OCI-LY3 (cell line): ENCODE results near the gene ATP8B4.

Experiments
- CTCF ChIP-seq: fragments of 200-600, 300-600 bp; sonication (generic); IDR thresholded peaks from 2 replicates; pipeline ENCODE4 v1.5.1; 2014; ENCODE audit warnings: antibody characterized with exemption, low read length, low read depth
- EZH2phosphoT487 ChIP-seq: fragments of 200-600 bp; shearing (Covaris generic); IDR thresholded peaks from 2 replicates; pipeline ENCODE4 v1.6.1; 2018; ENCODE audit warnings: antibody characterized with exemption, mixed run types, low read depth

- TF ChIP-seq CTCF (no peak), EZH2phosphoT487 (no peak)
Observed at GRCh38 chr15:50067254-50067653, 51.8 kb downstream of the ATP8B4 start.
